Measurements from ENCODE around the gene CAMKMT. TPM values are rescaled to one million over a fixed set of nuclear protein-coding genes. Genes with fewer than 3 reads are reported as not detected.
A peak's percentile ranks its signal among the peaks of the same experiment; 100 is the strongest.

CAMKMT gene
- total and polyA plus RNA-seq, 2 experiments from 2014 or later = 26.5 to 29.5 TPM

GRCh38 chr2:44651974-44652373, 290.2 kb downstream of the CAMKMT start:
- peaks cover 52% of the 10 kb centered on the region for H3K4me1 Mint-ChIP-seq
- no peak for TF ChIP-seq ZNF114 (CRISPR knock-in tag; IDR thresholded peaks at IDR 0.05)
- TF ChIP-seq EZH2 (IDR thresholded peaks at IDR 0.05; ENCODE audit: low read depth, unreplicated experiment) = no peak
- no peak for TF ChIP-seq NANOG (IDR thresholded peaks at IDR 0.05; ENCODE audit: borderline replicate concordance)
- TF ChIP-seq POLR2AphosphoS5 (IDR thresholded peaks at IDR 0.05; ENCODE audit: low read depth) = no peak
- no peak for TF ChIP-seq JUNB (IDR thresholded peaks at IDR 0.05; ENCODE audit: unreplicated experiment)
- no peak for TF ChIP-seq ETS1 (IDR thresholded peaks at IDR 0.05)
- Histone ChIP-seq H3K27ac (ENCODE audit: low read depth) (no peak overlapping the region), H3K9me2 (ENCODE audit: insufficient read depth) (no peaks in the 10 kb centered on the region), H4K20me1 (replicated peaks; ENCODE audit: insufficient read depth) (no peaks in the 10 kb centered on the region), H3K4me1 (ENCODE audit: insufficient read depth) (peaks cover 36% of the 10 kb centered on the region), H3K79me2 (replicated peaks; ENCODE audit: insufficient read depth) (no peaks in the 10 kb centered on the region), H3K4me2 (no peak overlapping the region), H3K27me3 (ENCODE audit: insufficient read depth) (no peaks in the 10 kb centered on the region), H3K4me3 (no peak overlapping the region), H3F3A (replicated peaks; ENCODE audit: low read depth) (no peaks in the 10 kb centered on the region), H3K36me3 (ENCODE audit: insufficient read depth) (no peaks in the 10 kb centered on the region), H2AFZ (no peak overlapping the region)
- DNase-seq (ENCODE audit: low spot score) = no peak
- H3K36me3 Mint-ChIP-seq (ENCODE audit: low read depth) = no peaks in the 10 kb centered on the region
- no peaks in the 10 kb centered on the region for H3K9me3 Mint-ChIP-seq
- peak overlapping the region; percentile 79 for H3K27ac Mint-ChIP-seq
- H3K27me3 Mint-ChIP-seq (ENCODE audit: insufficient read depth, low read depth, poor library complexity) = peaks cover 3% of the 10 kb centered on the region
- no peak overlapping the region for H3K4me3 Mint-ChIP-seq
- ATAC-seq = no peak

GRCh38 chr2:44652701-44653100, 291.0 kb downstream of the CAMKMT start:
- DNase-seq (ENCODE audit: low spot score) (peak; percentile 34), ATAC-seq (peak; percentile 34; the same call in 2 of the 3 replicates)
- H2AFZ ChIP-seq = no peak overlapping the region
- Mint-ChIP-seq H3K27ac (peak overlapping the region; percentile 79; the same call in 1 of the 2 replicates), H3K27me3 (ENCODE audit: insufficient read depth, low read depth, poor library complexity) (peaks cover 1% of the 10 kb centered on the region), H3K4me1 (peaks cover 48% of the 10 kb centered on the region), H3K36me3 (ENCODE audit: low read depth) (no peaks in the 10 kb centered on the region), H3K9me3 (no peaks in the 10 kb centered on the region), H3K4me3 (no peak overlapping the region)
- peaks cover 39% of the 10 kb centered on the region for H3K4me1 ChIP-seq (ENCODE audit: insufficient read depth)
- no peaks in the 10 kb centered on the region for H3F3A ChIP-seq (replicated peaks; ENCODE audit: low read depth)
- H3K36me3 ChIP-seq (ENCODE audit: insufficient read depth) = no peaks in the 10 kb centered on the region
- no peaks in the 10 kb centered on the region for H4K20me1 ChIP-seq (replicated peaks; ENCODE audit: insufficient read depth)
- no peaks in the 10 kb centered on the region for H3K79me2 ChIP-seq (replicated peaks; ENCODE audit: insufficient read depth)
- H3K27ac ChIP-seq (ENCODE audit: low read depth) = peak overlapping the region; percentile 83
- peak overlapping the region; percentile 55 for H3K4me2 ChIP-seq
- H3K27me3 ChIP-seq (ENCODE audit: insufficient read depth) = no peaks in the 10 kb centered on the region
- no peak overlapping the region for H3K4me3 ChIP-seq
- TF ChIP-seq JUNB (IDR thresholded peaks at IDR 0.05; ENCODE audit: unreplicated experiment) (no peak), EZH2phosphoT487 (IDR thresholded peaks at IDR 0.05; ENCODE audit: unreplicated experiment) (no peak), CTCF (conservative IDR thresholded peaks at IDR 0.05; ENCODE audit: low read depth in 2 of 2) (no peak), EZH2 (IDR thresholded peaks at IDR 0.05; ENCODE audit: low read depth, unreplicated experiment) (no peak)
- no peaks in the 10 kb centered on the region for H3K9me2 ChIP-seq (ENCODE audit: insufficient read depth)

All from GM23338 (cell line).